Right ventricle myocardium inferior (tissue), 1 donor: ENCODE data around the gene ZYG11B. TPM values are rescaled to one million over a fixed set of nuclear protein-coding genes. Genes with fewer than 3 reads are reported as not detected.
"Not testable (repeated sequence)": the region's sequence is repeated elsewhere in the genome, so short reads cannot be mapped to it uniquely, and the experiment has no call there.

Experiments
- ATAC-seq: fragments of 200-7000 bp; cut with Tn5 transposase; one replicate; pipeline ENCODE4 v1.9.1; 2020; ENCODE audit warnings: mild to moderate bottlenecking, moderate library complexity
- DNase-seq: peaks from one replicate; pipeline ENCODE4 v3.0.0; 2021; ENCODE audit errors: missing footprints
- intact Hi-C: fragments of 100-400 bp; cut with DNase I; formaldehyde crosslinking; loops from one replicate; pipeline ENCODE4 v1.11.0; 2022
- long read RNA-seq: library from polyadenylated mRNA; unstranded; transcript quantifications from one replicate; pipeline ENCODE4 v2.0.0, GENCODE V29; 2021
- total RNA-seq: library from RNA; stranded (reverse); fragmentation: NEBNext Ultra II Directional; extraction: Animal tissue kit (Norgen Biotek cat#: 25700); gene quantifications from one replicate; pipeline ENCODE4 v1.2.1, GENCODE V29; 2021
- donor health status: DM: no; HTN: yes; CAD: no; lungs with severe emphysema.

Gene ZYG11B
- total RNA-seq = 74.0 TPM
- long read RNA-seq, full-length matches to known transcripts = 6 of 13 reads
- long read RNA-seq, partial matches to known transcripts = 1 of 13 reads
- long read RNA-seq, other reads (novel, unspliced or antisense) = 6 of 13 reads

GRCh38 chr1:52726265-52727113, at the start of gene ZYG11B:
Gene ZYG11B (plus strand): TSS chr1:52726453. CDS start chr1:52726654, 201 bp downstream.
- intact Hi-C loops = no loop called here
- ATAC-seq (peak; percentile 97), DNase-seq (peak; percentile 95)

DNA sequence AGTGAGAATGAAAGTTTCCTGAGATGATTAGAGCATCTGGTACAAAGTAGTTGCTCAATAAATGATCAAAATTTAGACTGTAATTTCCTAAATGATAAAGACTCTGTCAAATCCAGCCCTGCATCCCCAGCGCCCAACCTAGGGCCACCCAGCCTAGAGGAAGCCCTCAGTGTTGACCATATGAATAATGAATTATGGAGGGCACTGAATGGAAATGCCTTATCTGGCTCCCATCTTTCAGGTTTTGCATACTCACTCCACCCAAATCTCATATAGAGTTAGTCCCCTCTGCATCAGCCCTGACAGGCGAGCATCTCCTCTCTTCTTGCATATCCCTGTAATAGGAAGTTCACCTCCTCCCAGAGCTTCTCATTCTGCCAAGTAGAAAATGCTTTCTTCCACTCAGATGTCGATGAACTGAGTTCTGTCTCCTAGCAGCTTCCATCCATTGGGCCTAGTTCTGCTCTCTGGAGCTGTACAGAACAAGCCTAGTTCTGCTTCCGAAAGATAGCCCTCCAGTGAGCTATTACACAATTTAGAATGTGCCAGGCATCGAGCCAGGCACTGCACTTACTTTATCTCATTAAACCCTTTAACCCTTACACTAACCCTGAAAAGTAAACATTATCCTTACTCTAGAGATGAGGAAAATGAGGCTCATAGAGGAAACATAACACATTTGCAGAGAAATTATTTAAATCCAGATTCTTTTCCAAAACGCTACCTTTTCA, 49.0 kb upstream of the ZYG11B start:
- intact Hi-C loops = loop anchor here (10.0 kb wide), 1 partner anchor 72 kb away; the partner anchor contains the start of gene GPX7
- peak; percentile 88 for ATAC-seq
- DNase-seq = no peak

DNA sequence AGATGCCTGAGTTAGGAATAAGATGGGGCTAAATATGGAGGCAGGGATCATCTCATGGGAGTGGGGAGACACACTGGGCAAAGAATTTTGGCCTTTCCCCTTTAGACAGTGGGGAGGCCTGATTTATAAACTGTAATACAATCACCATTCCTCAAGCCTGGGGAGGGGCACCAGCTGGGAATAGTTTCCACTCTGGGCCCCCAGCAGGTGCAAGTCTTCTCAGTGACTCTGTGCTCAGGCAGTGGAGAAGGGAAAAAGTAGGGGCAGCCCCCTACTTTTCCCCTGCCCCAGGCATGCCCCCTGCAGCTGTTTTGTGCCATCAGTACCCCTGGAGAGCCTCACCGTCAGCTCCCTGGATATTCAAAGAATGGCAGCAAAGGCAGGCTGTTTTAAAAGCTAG, 47.2 kb upstream of the ZYG11B start:
- no peak for DNase-seq
- no peak for ATAC-seq
- intact Hi-C loops = loop anchor here (10.0 kb wide), 1 partner anchor 74 kb away; the partner anchor contains the start of gene GPX7

GRCh38 chr1:52679498-52679897, 46.8 kb upstream of the ZYG11B start:
- intact Hi-C loops = loop anchor here (10.0 kb wide), 1 partner anchor 75 kb away; the partner anchor contains the start of gene GPX7
- DNase-seq (no peak), ATAC-seq (no peak)

DNA sequence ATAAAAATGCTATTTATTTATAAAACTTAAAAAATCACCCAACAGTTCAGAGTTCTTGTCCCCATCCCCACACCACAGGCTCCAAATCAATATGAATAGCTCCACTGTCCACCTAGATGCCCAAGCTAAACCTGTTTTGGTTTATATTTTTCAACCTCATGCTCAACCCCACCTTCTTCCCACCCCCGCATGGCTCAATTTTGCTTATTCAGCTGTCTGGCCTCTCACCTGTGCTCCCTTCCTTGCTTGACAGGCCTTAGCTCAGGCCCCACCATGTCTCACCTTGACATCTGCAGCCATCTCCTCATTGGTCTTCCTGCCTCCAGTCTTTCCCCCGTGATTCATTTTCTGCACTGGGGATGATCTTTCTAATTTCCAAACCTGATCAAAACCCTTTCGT, 45.9 kb upstream of the ZYG11B start:
- intact Hi-C loops = no loop called here
- no peak for ATAC-seq

DNA sequence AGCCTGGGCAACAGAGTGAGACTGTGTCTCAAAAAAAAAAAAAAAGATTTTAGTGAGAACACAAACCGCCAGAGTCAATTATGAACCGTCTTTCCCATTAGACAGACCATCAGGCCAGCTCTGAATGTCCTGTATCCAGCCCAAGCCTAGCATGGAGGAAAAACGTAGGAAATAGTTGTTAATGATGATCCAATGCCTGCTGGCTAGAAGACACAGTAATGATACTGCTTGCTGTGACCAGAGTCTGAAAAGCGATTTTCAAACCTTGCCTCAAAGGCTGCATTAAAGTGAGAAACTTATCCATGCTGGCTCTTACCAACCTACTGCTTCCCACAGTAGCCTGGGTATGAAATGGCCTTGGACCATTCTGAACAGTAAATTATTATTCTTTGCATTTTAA, 45.1 kb upstream of the ZYG11B start:
- ATAC-seq = no peak
- DNase-seq = no peak
- intact Hi-C loops = no loop called here

More for the DNA sequence above, 45.9 kb upstream of the ZYG11B start:
- no peak for DNase-seq

DNA sequence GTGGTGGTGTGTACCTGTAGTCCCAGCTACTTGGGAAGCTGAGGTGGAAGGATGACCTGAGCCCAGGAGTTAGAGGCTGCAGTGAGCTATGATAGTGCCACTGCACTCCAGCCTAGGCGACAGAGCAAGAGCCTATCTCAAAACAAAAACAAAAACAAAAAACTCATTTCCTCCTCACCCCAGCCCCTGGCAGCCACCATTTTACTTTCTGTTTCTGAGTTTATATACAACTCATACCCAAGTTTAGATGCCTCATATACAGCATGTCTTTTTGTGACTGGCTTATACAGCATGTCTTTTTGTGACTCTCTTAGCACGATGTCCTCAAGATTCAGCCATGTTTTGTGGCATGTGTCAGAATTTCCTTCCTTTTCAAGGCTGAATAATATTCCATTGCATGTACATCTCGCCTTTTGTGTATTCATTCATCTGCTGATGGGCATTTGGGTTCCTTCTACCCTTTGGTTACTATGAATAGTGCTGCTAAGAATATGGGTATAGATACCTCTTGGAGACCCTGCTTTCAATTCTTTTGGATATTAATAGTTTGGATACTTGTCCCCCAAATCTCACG, 42.8 kb upstream of the ZYG11B start:
- DNase-seq (no peak), ATAC-seq (no peak)
- intact Hi-C loops = no loop called here

GRCh38 chr1:52684545-52684944, 41.7 kb upstream of the ZYG11B start:
- intact Hi-C loops = no loop called here
- ATAC-seq (no peak), DNase-seq (no peak)

- DNase-seq (peak; percentile 79), ATAC-seq (peak; percentile 83)
- intact Hi-C loops = loop anchor here (5.0 kb wide), 1 partner anchor 134 kb away; the partner anchor contains the start of gene TUT4
These were observed 39.9 kb upstream of the ZYG11B start for GRCh38 chr1:52686261-52686751.

GRCh38 chr1:52686830-52687229, 39.4 kb upstream of the ZYG11B start:
- intact Hi-C loops = loop anchor here (5.0 kb wide), 1 partner anchor 135 kb away; the partner anchor contains the start of gene TUT4
- DNase-seq = no peak

GRCh38 chr1:52691821-52692220, 34.4 kb upstream of the ZYG11B start:
- DNase-seq (no peak), ATAC-seq (no peak)
- intact Hi-C loops = loop anchor here (10.0 kb wide), 1 partner anchor 287 kb away; the partner anchor contains the start of genes ORC1 and PRPF38A

More at GRCh38 chr1:52686830-52687229, 39.4 kb upstream of the ZYG11B start:
- ATAC-seq = no peak

DNA sequence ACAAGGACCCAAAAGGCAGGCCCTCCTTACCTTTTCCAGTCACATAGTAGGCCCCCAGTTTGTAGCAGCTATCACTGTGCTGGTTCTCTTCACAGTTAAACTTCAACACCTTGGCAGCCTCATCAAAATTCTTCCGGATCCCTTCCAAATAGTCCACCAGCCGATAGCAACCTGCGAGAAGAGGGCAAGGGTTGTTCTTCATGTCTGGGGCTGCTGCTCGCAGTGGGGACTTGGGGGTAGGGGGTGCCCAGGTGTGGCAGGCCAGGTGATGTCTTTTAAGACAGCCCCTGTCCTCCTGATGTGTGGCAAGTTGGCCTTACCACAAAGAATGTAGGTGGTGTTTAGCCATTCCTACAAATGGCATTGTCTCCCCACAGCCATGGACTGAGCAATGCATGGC, 33.6 kb upstream of the ZYG11B start:
- ATAC-seq (no peak), DNase-seq (no peak)
- intact Hi-C loops = loop anchor here (10.0 kb wide), 1 partner anchor 288 kb away; the partner anchor contains the start of genes ORC1 and PRPF38A

DNA sequence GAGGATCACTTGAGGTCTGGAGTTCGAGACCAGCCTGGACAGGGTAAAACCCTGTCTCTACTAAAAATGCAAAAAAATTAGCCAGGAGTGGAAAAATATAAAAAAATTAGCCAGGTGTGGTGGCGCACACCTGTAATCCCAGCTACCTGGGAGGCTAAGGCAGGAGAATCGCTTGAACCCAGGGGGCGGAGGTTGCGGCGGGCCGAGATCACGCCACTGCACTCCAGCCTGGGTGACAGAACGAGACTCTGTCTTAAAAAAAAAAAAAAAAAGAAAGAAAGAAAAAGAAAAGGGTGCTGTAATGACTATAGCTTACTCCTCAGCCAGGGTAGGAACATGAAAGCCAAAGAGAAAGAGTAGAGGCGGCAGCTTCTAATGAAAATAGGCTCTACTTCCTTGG, 32.9 kb upstream of the ZYG11B start:
- not testable (repeated sequence) for ATAC-seq, DNase-seq
- intact Hi-C loops = loop anchor here (10.0 kb wide), 1 partner anchor 289 kb away; the partner anchor contains the start of genes ORC1 and PRPF38A

- intact Hi-C loops = loop anchor here (10.0 kb wide), 1 partner anchor 289 kb away; the partner anchor contains the start of genes ORC1 and PRPF38A
- ATAC-seq (no peak), DNase-seq (no peak)
These were observed 32.4 kb upstream of the ZYG11B start for GRCh38 chr1:52693843-52694242.

GRCh38 chr1:52695627-52696026, 30.6 kb upstream of the ZYG11B start:
- no peak for ATAC-seq
- intact Hi-C loops = loop anchor here (10.0 kb wide), 1 partner anchor 291 kb away; the partner anchor contains the start of genes ORC1 and PRPF38A
- no peak for DNase-seq

DNA sequence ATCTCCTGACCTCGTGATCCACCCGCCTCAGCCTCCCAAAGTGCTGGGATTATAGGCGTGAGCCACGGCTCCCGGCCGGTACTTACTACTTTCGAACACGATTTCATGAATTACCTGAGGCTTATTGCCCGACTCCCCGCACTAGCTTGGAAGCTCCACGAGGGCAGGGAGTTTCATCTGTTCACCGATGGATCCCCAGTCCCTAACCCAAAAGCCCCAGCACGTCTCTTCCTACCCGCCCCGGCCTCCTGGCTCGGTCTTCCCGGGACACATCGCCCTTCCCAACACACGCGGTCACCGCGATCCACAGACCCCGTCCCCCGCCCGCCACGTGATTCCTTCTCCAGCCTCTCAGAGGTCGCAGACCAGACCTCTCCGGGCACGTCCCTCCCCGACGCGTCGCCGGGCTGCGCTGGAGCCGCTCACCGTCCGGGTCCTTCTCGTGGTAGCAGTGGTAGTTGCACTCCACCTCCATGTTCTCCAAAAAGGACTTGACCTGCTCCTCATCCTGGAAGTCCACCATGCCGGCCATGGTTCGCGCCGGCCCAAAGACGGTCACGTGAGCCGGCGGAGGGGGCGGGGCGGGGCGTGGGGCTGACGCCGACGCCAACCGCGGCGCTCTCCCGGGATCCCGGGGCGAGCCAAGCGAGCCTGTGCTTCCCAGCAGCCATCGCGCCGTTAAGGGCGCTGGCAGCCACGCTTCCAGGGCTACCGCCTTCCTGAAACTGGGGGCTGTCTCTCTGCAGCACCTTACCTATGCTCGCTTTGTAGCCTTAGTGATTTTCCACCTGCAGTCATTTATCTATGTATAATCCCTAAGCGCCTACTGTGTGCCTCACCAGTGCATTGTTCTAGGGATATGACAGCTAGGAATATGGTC, 28.2 kb upstream of the ZYG11B start, which contains the start of gene COA7:
Gene COA7 (minus strand): TSS at position 553 of the 880 bp plus-strand sequence. CDS start 21 bp downstream, at position 532.
- peak; percentile 93 for DNase-seq
- peak; percentile 91 for ATAC-seq
- intact Hi-C loops = loop anchor here (10.0 kb wide), 1 partner anchor 293 kb away; the partner anchor contains the start of genes ORC1 and PRPF38A
